ENCODE data around the gene PRORP.

DNA sequence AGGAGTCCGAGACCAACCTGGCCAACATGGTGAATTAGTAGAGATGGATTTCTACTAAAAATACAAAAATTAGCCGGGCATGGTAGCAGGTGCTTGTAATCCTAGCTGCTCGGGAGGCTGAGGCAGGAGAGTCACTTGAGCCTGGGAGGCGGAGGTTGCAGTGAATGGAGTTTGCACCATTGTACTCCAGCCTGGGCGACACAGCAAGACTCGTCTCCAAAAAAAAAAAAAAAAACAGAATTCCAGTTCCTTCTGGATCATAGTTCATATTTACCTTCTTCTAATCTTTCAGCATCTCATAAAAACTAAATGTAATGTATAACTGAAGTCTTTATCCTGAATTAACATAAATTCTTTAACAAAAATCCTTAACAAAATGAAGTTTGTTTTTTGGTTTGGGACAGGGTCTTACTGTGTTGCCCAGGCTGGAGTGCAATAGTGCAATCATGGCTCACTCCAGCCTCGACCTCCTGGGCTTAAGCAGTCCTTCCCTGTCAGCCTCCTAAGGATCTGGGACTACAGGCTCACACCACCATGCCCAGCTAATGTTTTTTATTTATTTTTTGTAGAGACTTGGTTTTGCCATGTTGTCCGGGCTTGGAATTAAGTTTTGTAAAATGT is 38.7 kb upstream of the PRORP start:
- no peak for TF ChIP-seq CTCF (IDR thresholded peaks at IDR 0.05)
- no peak for TF ChIP-seq POLR2A (IDR thresholded peaks at IDR 0.05)

Measured in right lobe of liver (tissue), 4 donors.